Adrenal gland (tissue), 12 donors: ENCODE data around the gene SCAI. TPM values are rescaled to one million over a fixed set of nuclear protein-coding genes. Genes with fewer than 3 reads are reported as not detected.

Source experiments
- DNase-seq, 7 donors: peaks; one replicate each; pipeline ENCODE4 v3.0.0-alpha.2; 2019 to 2020
- H3K27ac ChIP-seq, 5 donors: fragments of 200-600 bp; sonication (generic) in 4 of 5; 1 replicate in 3 of 5; 2 replicates in 2 of 5; pipeline versions ENCODE4 v1.5.1 to v1.8.0; 2016 to 2020; ENCODE audit warnings: mild to moderate bottlenecking in 1 of 5
- H3K27me3 ChIP-seq: fragments of 200-600 bp; 2 replicates; pipeline ENCODE4 v1.8.0; 2021
- H3K36me3 ChIP-seq, 2 donors: fragments of 200-600 bp; replicated peaks in 1 of 2; 1 replicate in 1 of 2; 2 replicates in 1 of 2; pipeline versions ENCODE4 v1.5.1 to v1.8.0; 2018 to 2022
- H3K4me1 ChIP-seq, 2 donors: fragments of 200-600 bp; replicated peaks in 1 of 2; 1 replicate in 1 of 2; 2 replicates in 1 of 2; pipeline versions ENCODE4 v1.5.1 to v1.8.0; 2018 to 2021
- H3K4me3 ChIP-seq, 4 donors: fragments of 200-600 bp; sonication (generic) in 3 of 4; one replicate each; pipeline ENCODE4 v1.5.1; 2016 to 2018
- H3K9me3 ChIP-seq, 3 donors: fragments of 200-600 bp; sonication (generic) in 1 of 3; replicated peaks in 1 of 3; 1 replicate in 2 of 3; 2 replicates in 1 of 3; pipeline versions ENCODE4 v1.5.1 to v1.8.0; 2016 to 2021
- CTCF ChIP-seq, 6 experiments: fragments of 450-650 bp in 4 of 6; fragments of 200-600 bp in 2 of 6; sonication (generic) in 1 of 6; IDR thresholded peaks; 1 replicate in 5 of 6; 2 replicates in 1 of 6; pipeline versions ENCODE4 v1.5.1 to v1.8.0; 2016 to 2021; ENCODE audit warnings: antibody characterized with exemption in 6 of 6, mild to moderate bottlenecking in 2 of 6, moderate library complexity in 1 of 6
- POLR2A ChIP-seq, 2 donors: fragments of 450-650 bp; IDR thresholded peaks; one replicate each; pipeline ENCODE4 v1.6.1; 2017; ENCODE audit warnings: antibody characterized with exemption in 2 of 2, mild to moderate bottlenecking in 2 of 2, moderate library complexity in 1 of 2
- WGBS, 4 donors: extraction: QIAGEN DNeasy Blood & Tissue Kit in 2 of 4; methylation state at CpG; one replicate each; pipeline versions ENCODE4 v1.1.5 to v1.1.7; 2013 to 2017; 5-methylcytosine and 5-hydroxymethylcytosine counted together
- intact Hi-C, 2 donors: fragments of 100-400 bp; cut with DNase I; formaldehyde crosslinking; loops; one replicate each; pipeline versions ENCODE4 v1.14.1 to v1.15.0; 2022 to 2023
- polyA plus RNA-seq, 3 donors: library from polyadenylated mRNA; stranded (reverse); fragments of 200-250 nt in 2 of 3; fragments of 350-450 nt in 1 of 3; fragmentation: Illumina TruSeq in 1 of 3; extraction: RNeasy Lipid Tissue Mini Kit (QIAGEN cat#74804) in 1 of 3; gene quantifications; one replicate each; pipeline ENCODE4 v1.2.3, GENCODE V29; 2013 to 2014
- total RNA-seq, 9 donors: library from RNA; depleted of rRNA in 4 of 9; stranded (reverse); fragments of >200 nt in 4 of 9; fragments of 120-200 nt in 1 of 9; fragmentation: NEBNext Ultra II Directional in 1 of 9; extraction: Animal tissue kit (Norgen Biotek cat#: 25700) in 1 of 9; gene quantifications; one replicate each; pipeline versions ENCODE4 v1.1.0 to v1.2.4, GENCODE V29; 2013 to 2023
- donor health status: healthy with polysubstance abuse.
- donor health status: Bipolar disorder and iron deficiency.
- donor health status: DM: yes; HTN: yes; CAD: no.
- donor health status: DM: no; HTN: no; CAD: no.
- donor health status: DM: no; HTN: no; CAD: no.
- donor health status: DM: yes; HTN: yes; CAD: no.

Gene SCAI
- total and polyA plus RNA-seq, 12 donors, result 1.4 to 19.6 (median 9.2) TPM

GRCh38 chr9:124894035-124894740 is 249.1 kb downstream of the SCAI start:
- intact Hi-C loops, result no loop called here
- H3K4me3 ChIP-seq, result no peak overlapping the region
- H3K9me3 ChIP-seq, result no peaks in the 10 kb centered on the region
- DNase-seq, result no peak
- H3K36me3 ChIP-seq, result peaks cover 0 to 69% of the 10 kb centered on the region in 2 donors
- H3K27ac ChIP-seq, result no peak overlapping the region
- no peak for TF ChIP-seq POLR2A (IDR thresholded peaks at IDR 0.05)
- no peak for TF ChIP-seq CTCF (IDR thresholded peaks at IDR 0.05)
- WGBS, 4 donors, result 76 to 84% (median 82%) methylated on average over 8 to 9 of the region's 9 CpGs
- no peaks in the 10 kb centered on the region for H3K27me3 ChIP-seq
- no peaks in the 10 kb centered on the region for H3K4me1 ChIP-seq

Other genes starting within 250 kb of the SCAI start
- 10 to 100 TPM; 15.1 to 30.2 (median 24.9) TPM for gene GOLGA1, start 202.4 kb downstream of the SCAI start, total RNA-seq
- 10 to 100 TPM; 13.0 to 23.6 (median 17.9) TPM for gene GOLGA1, start 202.4 kb downstream of the SCAI start, polyA plus RNA-seq
- 10 to 100 TPM; 30.8 to 71.1 (median 47.8) TPM for gene PPP6C, start 46.3 kb upstream of the SCAI start, total RNA-seq
- 10 to 100 TPM; 15.9 to 51.0 (median 17.1) TPM for gene PPP6C, start 46.3 kb upstream of the SCAI start, polyA plus RNA-seq
- 10 to 100 TPM; 11.0 to 22.5 (median 16.8) TPM for gene RABEPK, start 57.0 kb upstream of the SCAI start, total RNA-seq
- gene RABEPK, start 57.0 kb upstream of the SCAI start, polyA plus RNA-seq, result 10 to 100 TPM; 16.7 to 27.3 (median 17.2) TPM
- 100 to 1,000 TPM in 5 of 9 donors, 10 to 100 TPM in 4; 62.7 to 551 (median 108) TPM for gene HSPA5, start 97.8 kb upstream of the SCAI start, total RNA-seq
- 100 to 1,000 TPM in 1 of 3 donors, 10 to 100 TPM in 2; 30.0 to 677 (median 40.6) TPM for gene HSPA5, start 97.8 kb upstream of the SCAI start, polyA plus RNA-seq
- 10 to 100 TPM; 27.9 to 63.1 (median 42.8) TPM for gene GAPVD1, start 118.3 kb upstream of the SCAI start, total RNA-seq
- gene GAPVD1, start 118.3 kb upstream of the SCAI start, polyA plus RNA-seq, result 10 to 100 TPM in 1 of 3 donors, 1 to 10 TPM in 2; 7.1 to 25.5 (median 9.6) TPM